Fibroblast of skin of scalp (primary cell): ENCODE results near the gene LIMS2.

Experiments used
- DNase-seq: peaks from one replicate; pipeline ENCODE4 v3.0.0-alpha.2; 2013

Gene LIMS2

GRCh38 chr2:127631997-127632581 is 43.2 kb downstream of the LIMS2 start:
- DNase-seq = no peak

GRCh38 chr2:127631541-127631996 is 43.8 kb downstream of the LIMS2 start:
- DNase-seq = no peak

GRCh38 chr2:127630864-127631540 is 44.3 kb downstream of the LIMS2 start:
- DNase-seq = no peak

GRCh38 chr2:127630096-127630863 is 45.0 kb downstream of the LIMS2 start:
- DNase-seq = no peak

- DNase-seq = no peak
Measured at GRCh38 chr2:127629637-127630036, 45.7 kb downstream of the LIMS2 start.

GRCh38 chr2:127628767-127629614 is 46.3 kb downstream of the LIMS2 start:
- DNase-seq = no peak

- DNase-seq = no peak
Measured at GRCh38 chr2:127627740-127628571, 47.4 kb downstream of the LIMS2 start.

- DNase-seq = no peak
Measured at GRCh38 chr2:127626917-127627739, 48.2 kb downstream of the LIMS2 start.

GRCh38 chr2:127626175-127626574 is 49.2 kb downstream of the LIMS2 start:
- DNase-seq = no peak

GRCh38 chr2:127625572-127625951 is 49.8 kb downstream of the LIMS2 start:
- no peak for DNase-seq

GRCh38 chr2:127624756-127625571 is 50.4 kb downstream of the LIMS2 start:
- DNase-seq = no peak

- DNase-seq = no peak
Measured at GRCh38 chr2:127624320-127624755, 51.0 kb downstream of the LIMS2 start.

GRCh38 chr2:127623388-127624319 is 51.7 kb downstream of the LIMS2 start:
- DNase-seq = peak; percentile 61

GRCh38 chr2:127622561-127623387 is 52.6 kb downstream of the LIMS2 start:
- no peak for DNase-seq

- DNase-seq = no peak
Measured at GRCh38 chr2:127621981-127622431, 53.3 kb downstream of the LIMS2 start.

GRCh38 chr2:127620866-127621265 is 54.5 kb downstream of the LIMS2 start:
- DNase-seq = no peak

- DNase-seq = no peak
Measured at GRCh38 chr2:127619877-127620705, 55.2 kb downstream of the LIMS2 start.
